Karpas-422 (cell line): ENCODE measurements around the gene TMEM135. TPM values are rescaled to one million over a fixed set of nuclear protein-coding genes. Genes with fewer than 3 reads are reported as not detected.
"Not testable (repeated sequence)": the region's sequence is repeated elsewhere in the genome, so short reads cannot be mapped to it uniquely, and the experiment has no call there.

Source experiments
- DNase-seq: peaks from one replicate; pipeline ENCODE4 v3.0.0-alpha.2; 2015
- H2AFZ ChIP-seq: fragments of 200-600 bp; sonication (generic); 2 replicates; pipeline ENCODE4 v1.6.1; 2014; ENCODE audit warnings: antibody characterized with exemption, low read length, mixed read lengths
- H3K27ac ChIP-seq: fragments of 200-600 bp; sonication (generic); 2 replicates; pipeline ENCODE4 v1.5.1; 2014; ENCODE audit warnings: mild to moderate bottlenecking, low read length, moderate library complexity
- H3K27me3 ChIP-seq: fragments of 200-600 bp; sonication (generic); 2 replicates; pipeline ENCODE4 v1.6.1; 2014; ENCODE audit warnings: low read length, mixed read lengths
- H3K36me3 ChIP-seq: fragments of 200-600 bp; sonication (generic); 2 replicates; pipeline ENCODE4 v1.6.1; 2014; ENCODE audit warnings: low read length, mixed read lengths; ENCODE audit not compliant: insufficient read depth
- H3K4me1 ChIP-seq: fragments of 200-600 bp; sonication (generic); 2 replicates; pipeline ENCODE4 v1.6.1; 2014; ENCODE audit warnings: mild to moderate bottlenecking, low read length, mixed read lengths
- H3K4me2 ChIP-seq: fragments of 200-600 bp; sonication (generic); 2 replicates; pipeline ENCODE4 v1.6.1; 2014; ENCODE audit warnings: low read length, low read depth, mild to moderate bottlenecking; ENCODE audit not compliant: poor library complexity, severe bottlenecking
- H3K4me3 ChIP-seq: fragments of 200-600 bp; sonication (generic); 2 replicates; pipeline ENCODE4 v1.5.1; 2014; ENCODE audit warnings: mild to moderate bottlenecking, antibody characterized with exemption, low read length, mixed read lengths
- H3K79me2 ChIP-seq: fragments of 200-600 bp; sonication (generic); 2 replicates; pipeline ENCODE4 v1.6.1; 2014; ENCODE audit warnings: mild to moderate bottlenecking, low read length, mixed read lengths
- H3K9ac ChIP-seq: fragments of 200-600 bp; sonication (generic); 2 replicates; pipeline ENCODE4 v1.6.0; 2014; ENCODE audit warnings: low read length
- H3K9me2 ChIP-seq: fragments of 200-600 bp; sonication (generic), shearing (Covaris generic); replicated peaks from 2 replicates; pipeline ENCODE4 v1.6.0; 2014; ENCODE audit warnings: mild to moderate bottlenecking, low read length, moderate library complexity; ENCODE audit not compliant: insufficient read depth
- H3K9me3 ChIP-seq: fragments of 300-700, 200-600 bp; sonication (generic); 2 replicates; pipeline ENCODE4 v1.6.1; 2014; ENCODE audit warnings: low read length, mixed read lengths
- H4K20me1 ChIP-seq: fragments of 200-600 bp; sonication (generic); 2 replicates; pipeline ENCODE4 v1.6.1; 2014; ENCODE audit warnings: mild to moderate bottlenecking, antibody characterized with exemption, low read length, low read depth; ENCODE audit not compliant: insufficient read depth
- total RNA-seq: library from RNA; depleted of rRNA; stranded (reverse); fragments of >200 nt; shearing (Covaris generic); gene quantifications from 2 replicates; pipeline ENCODE4 v1.2.3, GENCODE V29; 2014; ENCODE audit warnings: low replicate concordance

TMEM135 gene
- total RNA-seq, 1 experiment from 2014 or later, result 228 TPM

GRCh38 chr11:87097582-87097981 is 59.8 kb downstream of the TMEM135 start:
- Histone ChIP-seq H3K9me3 (no peaks in the 10 kb centered on the region), H3K9ac (no peak overlapping the region), H4K20me1 (no peaks in the 10 kb centered on the region), H3K79me2 (peaks cover 77% of the 10 kb centered on the region), H3K36me3 (peaks cover 46% of the 10 kb centered on the region), H3K4me2 (no peak overlapping the region), H3K27me3 (no peaks in the 10 kb centered on the region), H3K4me3 (no peak overlapping the region), H3K9me2 (no peaks in the 10 kb centered on the region), H3K4me1 (peaks cover 3% of the 10 kb centered on the region), H2AFZ (no peak overlapping the region), H3K27ac (no peak overlapping the region)
- DNase-seq, result peak; percentile 95

GRCh38 chr11:87101956-87102580 is 64.3 kb downstream of the TMEM135 start:
- Histone ChIP-seq H3K79me2 (peaks cover 91% of the 10 kb centered on the region), H3K4me3 (no peak overlapping the region), H2AFZ (no peak overlapping the region)

GRCh38 chr11:87105826-87106225 is 68.1 kb downstream of the TMEM135 start:
- not testable (repeated sequence) for H3K4me1 ChIP-seq, DNase-seq, H3K27ac ChIP-seq, H3K4me3 ChIP-seq, H3K9me3 ChIP-seq, H3K4me2 ChIP-seq, H3K9me2 ChIP-seq, H3K27me3 ChIP-seq, H4K20me1 ChIP-seq, H2AFZ ChIP-seq, H3K9ac ChIP-seq
- Histone ChIP-seq H3K79me2 (peaks cover 91% of the 10 kb centered on the region), H3K36me3 (peaks cover 40% of the 10 kb centered on the region)

More at GRCh38 chr11:87101956-87102580, 64.3 kb downstream of the TMEM135 start:
- Histone ChIP-seq H3K27me3 (no peaks in the 10 kb centered on the region), H3K9me2 (no peaks in the 10 kb centered on the region), H3K9me3 (peaks cover 4% of the 10 kb centered on the region; the same call in 1 of the 2 replicates), H3K9ac (no peak overlapping the region), H3K4me2 (no peak overlapping the region), H3K27ac (no peak overlapping the region), H3K4me1 (peaks cover 3% of the 10 kb centered on the region), H4K20me1 (no peaks in the 10 kb centered on the region), H3K36me3 (peaks cover 51% of the 10 kb centered on the region)
- DNase-seq, result no peak

GRCh38 chr11:87107379-87107778 is 69.6 kb downstream of the TMEM135 start:
- H3K4me1 ChIP-seq, H3K4me3 ChIP-seq, H3K27ac ChIP-seq, H3K9ac ChIP-seq, H3K27me3 ChIP-seq, H3K4me2 ChIP-seq, H2AFZ ChIP-seq, H3K9me3 ChIP-seq, H3K9me2 ChIP-seq, H4K20me1 ChIP-seq, DNase-seq: not testable (repeated sequence)
- H3K36me3 ChIP-seq, result peaks cover 33% of the 10 kb centered on the region
- H3K79me2 ChIP-seq, result peaks cover 89% of the 10 kb centered on the region

- Histone ChIP-seq H3K9me2 (no peaks in the 10 kb centered on the region), H3K9me3 (peaks cover 4% of the 10 kb centered on the region; the same call in 1 of the 2 replicates), H3K27me3 (no peaks in the 10 kb centered on the region), H4K20me1 (no peaks in the 10 kb centered on the region), H3K27ac (no peak overlapping the region), H3K9ac (no peak overlapping the region), H3K4me1 (peaks cover 4% of the 10 kb centered on the region; the same call in 1 of the 2 replicates), H3K4me3 (no peak overlapping the region), H3K36me3 (peaks cover 14% of the 10 kb centered on the region), H2AFZ (no peak overlapping the region), H3K79me2 (peaks cover 91% of the 10 kb centered on the region), H3K4me2 (no peak overlapping the region)
- DNase-seq, result no peak
Measured at GRCh38 chr11:87110443-87111131, 72.9 kb downstream of the TMEM135 start.

- peaks cover 6% of the 10 kb centered on the region; the same call in 1 of the 2 replicates for H3K36me3 ChIP-seq
- peaks cover 10% of the 10 kb centered on the region; the same call in 1 of the 2 replicates for H3K4me1 ChIP-seq
- H3K9ac ChIP-seq, result no peak overlapping the region
- no peak overlapping the region for H3K4me3 ChIP-seq
- H3K9me2 ChIP-seq, result no peaks in the 10 kb centered on the region
- H3K4me2 ChIP-seq, result no peak overlapping the region
- no peaks in the 10 kb centered on the region for H3K27me3 ChIP-seq
- no peak for DNase-seq
- H3K9me3 ChIP-seq, result no peaks in the 10 kb centered on the region
- no peak overlapping the region for H2AFZ ChIP-seq
- H3K27ac ChIP-seq, result no peak overlapping the region
- H3K79me2 ChIP-seq, result peaks cover 95% of the 10 kb centered on the region
- H4K20me1 ChIP-seq, result no peaks in the 10 kb centered on the region
Measured at GRCh38 chr11:87114093-87114492, 76.4 kb downstream of the TMEM135 start.

- Histone ChIP-seq H3K4me2 (no peak overlapping the region), H3K36me3 (peaks cover 6% of the 10 kb centered on the region; the same call in 1 of the 2 replicates), H3K79me2 (peaks cover 95% of the 10 kb centered on the region), H3K4me1 (peaks cover 10% of the 10 kb centered on the region; the same call in 1 of the 2 replicates), H3K27ac (no peak overlapping the region), H2AFZ (no peak overlapping the region), H3K9me3 (no peaks in the 10 kb centered on the region), H3K9me2 (no peaks in the 10 kb centered on the region), H4K20me1 (no peaks in the 10 kb centered on the region), H3K4me3 (no peak overlapping the region), H3K9ac (no peak overlapping the region), H3K27me3 (no peaks in the 10 kb centered on the region)
- no peak for DNase-seq
Measured at GRCh38 chr11:87116185-87116584, 78.5 kb downstream of the TMEM135 start.

GRCh38 chr11:87120937-87121336 is 83.2 kb downstream of the TMEM135 start:
- no peaks in the 10 kb centered on the region for H4K20me1 ChIP-seq
- no peak overlapping the region for H3K4me3 ChIP-seq
- peaks cover 96% of the 10 kb centered on the region for H3K79me2 ChIP-seq
- H3K4me1 ChIP-seq, result peaks cover 6% of the 10 kb centered on the region; the same call in 1 of the 2 replicates
- no peaks in the 10 kb centered on the region for H3K9me2 ChIP-seq
- H3K4me2 ChIP-seq, result no peak overlapping the region
- no peak overlapping the region for H2AFZ ChIP-seq
- no peak overlapping the region for H3K9ac ChIP-seq
- H3K27me3 ChIP-seq, result no peaks in the 10 kb centered on the region
- peaks cover 3% of the 10 kb centered on the region; the same call in 1 of the 2 replicates for H3K36me3 ChIP-seq
- H3K9me3 ChIP-seq, result no peaks in the 10 kb centered on the region
- DNase-seq, result no peak
- no peak overlapping the region for H3K27ac ChIP-seq
